Sigmoid colon (tissue), 3 donors: ENCODE data around the gene HOXB13.

Experiments used
- CTCF ChIP-seq, 4 experiments: fragments of 450-650 bp in 3 of 4; fragments of 200-600 bp in 1 of 4; IDR thresholded peaks; one replicate each; pipeline ENCODE4 v1.5.1; 2016 to 2019; ENCODE audit warnings: antibody characterized with exemption in 4 of 4, mild to moderate bottlenecking in 3 of 4, moderate library complexity in 2 of 4
- POLR2A ChIP-seq, 2 donors: fragments of 450-650 bp; IDR thresholded peaks; one replicate each; pipeline ENCODE4 v1.6.1; 2016; ENCODE audit warnings: antibody characterized with exemption in 2 of 2, mild to moderate bottlenecking in 2 of 2, moderate library complexity in 2 of 2

- TF ChIP-seq CTCF (IDR thresholded peaks at IDR 0.05) (no peak), POLR2A (IDR thresholded peaks at IDR 0.05) (no peak)
Measured at GRCh38 chr17:48748718-48749566, 20.4 kb upstream of the HOXB13 start.
